Left colon (tissue), 2 donors: ENCODE results near the gene NBPF1. TPM values are rescaled to one million over a fixed set of nuclear protein-coding genes. Genes with fewer than 3 reads are reported as not detected.
"Not testable (repeated sequence)": the region's sequence is repeated elsewhere in the genome, so short reads cannot be mapped to it uniquely, and the experiment has no call there.

Experiments
- ATAC-seq: fragments of 200-7000 bp; cut with Tn5 transposase; one replicate; pipeline ENCODE4 v1.9.1; 2020; ENCODE audit warnings: mild to moderate bottlenecking, moderate library complexity
- DNase-seq, 2 donors: peaks; one replicate each; pipeline ENCODE4 v3.0.0-alpha.2; 2020
- intact Hi-C, 2 donors: fragments of 100-400 bp; cut with DNase I in 1 of 2; cut with micrococcal nuclease in 1 of 2; formaldehyde crosslinking; loops; one replicate each; pipeline versions ENCODE4 v1.11.2 to v1.14.0; 2022; cut with DNase I, micrococcal nuclease
- total RNA-seq, 2 donors: library from RNA; stranded (reverse); fragmentation: NEBNext Ultra II Directional; extraction: Animal tissue kit (Norgen Biotek cat#: 25700); gene quantifications; one replicate each; pipeline ENCODE4 v1.2.1, GENCODE V29; 2021
- donor health status: DM: no; HTN: no; CAD: no.
- donor health status: DM: yes; HTN: yes; CAD: no.

The NBPF1 gene
- total RNA-seq, 2 donors from 2014 or later: 101 to 109 TPM

- ATAC-seq, intact Hi-C loops, DNase-seq: not testable (repeated sequence)
Observed at GRCh38 chr1:16611164-16611563, 2.2 kb downstream of the NBPF1 start.

- DNase-seq, intact Hi-C loops, ATAC-seq: not testable (repeated sequence)
Observed at GRCh38 chr1:16610553-16610952, 2.8 kb downstream of the NBPF1 start.

GRCh38 chr1:16609761-16610160, 3.6 kb downstream of the NBPF1 start:
- ATAC-seq, intact Hi-C loops, DNase-seq: not testable (repeated sequence)

GRCh38 chr1:16608838-16609560, 4.4 kb downstream of the NBPF1 start:
- intact Hi-C loops: no loop called here
- no peak for ATAC-seq
- DNase-seq: no peak

- intact Hi-C loops, ATAC-seq: not testable (repeated sequence)
- peak in 1 of 2 donors; percentile 29 for DNase-seq
Observed at GRCh38 chr1:16607853-16608815, 5.2 kb downstream of the NBPF1 start.

GRCh38 chr1:16607433-16607851, 5.9 kb downstream of the NBPF1 start:
- DNase-seq: peak in 1 of 2 donors; percentile 31
- no peak for ATAC-seq
- intact Hi-C loops: no loop called here

GRCh38 chr1:16606666-16607432, 6.5 kb downstream of the NBPF1 start:
- intact Hi-C loops, DNase-seq, ATAC-seq: not testable (repeated sequence)

GRCh38 chr1:16605532-16606505, 7.5 kb downstream of the NBPF1 start:
- DNase-seq (no peak), ATAC-seq (no peak)
- intact Hi-C loops: no loop called here

- intact Hi-C loops: no loop called here
- ATAC-seq (no peak), DNase-seq (no peak)
Observed at GRCh38 chr1:16605213-16605525, 8.2 kb downstream of the NBPF1 start.

- DNase-seq, intact Hi-C loops, ATAC-seq: not testable (repeated sequence)
Observed at GRCh38 chr1:16604514-16605212, 8.7 kb downstream of the NBPF1 start.

- ATAC-seq, DNase-seq, intact Hi-C loops: not testable (repeated sequence)
Observed at GRCh38 chr1:16603623-16604022, 9.7 kb downstream of the NBPF1 start.

- DNase-seq, intact Hi-C loops: not testable (repeated sequence)
- ATAC-seq: peak; percentile 42
Observed at GRCh38 chr1:16602336-16603011, 10.9 kb downstream of the NBPF1 start.

- ATAC-seq: peak; percentile 98
- DNase-seq, intact Hi-C loops: not testable (repeated sequence)
Observed at GRCh38 chr1:16600855-16601786, 12.2 kb downstream of the NBPF1 start.

GRCh38 chr1:16599326-16599725, 14.0 kb downstream of the NBPF1 start:
- ATAC-seq, DNase-seq, intact Hi-C loops: not testable (repeated sequence)

- ATAC-seq, intact Hi-C loops, DNase-seq: not testable (repeated sequence)
Observed at GRCh38 chr1:16595216-16595615, 18.1 kb downstream of the NBPF1 start.

- intact Hi-C loops, ATAC-seq, DNase-seq: not testable (repeated sequence)
Observed at GRCh38 chr1:16591845-16592244, 21.5 kb downstream of the NBPF1 start.
